ENCODE measurements around the gene ZMYND11.

ZMYND11 gene

GRCh38 chr10:135132-135600 lies at the start of gene ZMYND11:
Gene ZMYND11, plus strand, starts transcription at chr10:135455. Its CDS starts 44,558 bp downstream, at chr10:180013.
- DNase-seq = peak; percentile 44 to 51

GRCh38 chr10:86031-86430 lies 49.2 kb upstream of the ZMYND11 start:
- no peak for DNase-seq

GRCh38 chr10:87177-88080 lies 47.8 kb upstream of the ZMYND11 start:
- DNase-seq = no peak

GRCh38 chr10:88253-88652 lies 47.0 kb upstream of the ZMYND11 start:
- DNase-seq = no peak

GRCh38 chr10:89248-89647 lies 46.0 kb upstream of the ZMYND11 start:
- DNase-seq = no peak

- DNase-seq = no peak
Measured at GRCh38 chr10:90161-90560, 45.1 kb upstream of the ZMYND11 start.

GRCh38 chr10:91313-91712 lies 43.9 kb upstream of the ZMYND11 start:
- no peak for DNase-seq

GRCh38 chr10:92153-92552 lies 43.1 kb upstream of the ZMYND11 start:
- DNase-seq = no peak

GRCh38 chr10:92846-93245 lies 42.4 kb upstream of the ZMYND11 start:
- DNase-seq = no peak

- DNase-seq = no peak
Measured at GRCh38 chr10:94613-95012, 40.6 kb upstream of the ZMYND11 start.

GRCh38 chr10:95356-96115 lies 39.7 kb upstream of the ZMYND11 start:
- no peak for DNase-seq

- no peak for DNase-seq
Measured at GRCh38 chr10:96466-96865, 38.8 kb upstream of the ZMYND11 start.

- DNase-seq = no peak
Measured at GRCh38 chr10:104416-104815, 30.8 kb upstream of the ZMYND11 start.

GRCh38 chr10:104862-105565 lies 30.2 kb upstream of the ZMYND11 start:
- DNase-seq = no peak

GRCh38 chr10:105806-106205 lies 29.4 kb upstream of the ZMYND11 start:
- DNase-seq = no peak

- no peak for DNase-seq
Measured at GRCh38 chr10:106740-107139, 28.5 kb upstream of the ZMYND11 start.

- no peak for DNase-seq
Measured at GRCh38 chr10:112246-112645, 23.0 kb upstream of the ZMYND11 start.

- DNase-seq = no peak
Measured at GRCh38 chr10:124874-125273, 10.4 kb upstream of the ZMYND11 start.

GRCh38 chr10:127612-128432 lies 7.4 kb upstream of the ZMYND11 start:
- DNase-seq = peak; percentile 96 to 98

GRCh38 chr10:129810-130209 lies 5.4 kb upstream of the ZMYND11 start:
- peak in 1 of 2 experiments; percentile 27 for DNase-seq

GRCh38 chr10:132946-133898 lies 2.0 kb upstream of the ZMYND11 start:
- no peak for DNase-seq

Measured in Kasumi-1 (cell line).